ENCODE results near the gene INTS4.
"Not testable (repeated sequence)": the region's sequence is repeated elsewhere in the genome, so short reads cannot be mapped to it uniquely, and the experiment has no call there.

Gene INTS4

GRCh38 chr11:78015878-78016277, 21.4 kb upstream of the INTS4 start (continued):
- no peak for TF ChIP-seq ZNF10 (tag by site-specific recombination; IDR thresholded peaks at IDR 0.05)
- no peak for TF ChIP-seq GLI2 (tag by site-specific recombination; IDR thresholded peaks at IDR 0.05; ENCODE audit: borderline replicate concordance, low read depth)

GRCh38 chr11:78014937-78015520, 20.6 kb upstream of the INTS4 start:
- H3K9me3 ChIP-seq (ENCODE audit: control insufficient read depth, insufficient read depth, low read depth, low read length); H3K27ac ChIP-seq (ENCODE audit: extremely low read depth, low read depth, low read length); H3K4me3 ChIP-seq (ENCODE audit: low read depth, low read length); H3K4me1 ChIP-seq (ENCODE audit: control insufficient read depth, insufficient read depth, low read length); H3K36me3 ChIP-seq (ENCODE audit: control insufficient read depth in 2 of 2, insufficient read depth in 1 of 2, low read length in 2 of 2); POLR2A ChIA-PET: not testable (repeated sequence)
- CTCF ChIA-PET, result interaction anchor here (1.1 kb wide), 1 partner anchor 32 kb away, joined by 3 read pairs; no protein-coding TSS in a partner anchor
- 0 out of 2 replicates have a peak, but pooled peaks have one; percentile 14 for TF ChIP-seq ZFHX2 (tag by site-specific recombination; conservative IDR thresholded peaks at IDR 0.05)

- no peak overlapping the region for H3K27ac ChIP-seq (ENCODE audit: extremely low read depth, low read depth, low read length)
- TF ChIP-seq KLF1 (tag by site-specific recombination; IDR thresholded peaks at IDR 0.05) (no peak), REPIN1 (tag by site-specific recombination; IDR thresholded peaks at IDR 0.05; ENCODE audit: low read depth) (no peak), GLIS2 (tag by site-specific recombination; IDR thresholded peaks at IDR 0.05) (no peak), ZSCAN5A (tag by site-specific recombination; IDR thresholded peaks at IDR 0.05) (no peak), TRIM28 (IDR thresholded peaks at IDR 0.05; ENCODE audit: borderline replicate concordance, low read length) (no peak), OVOL3 (tag by site-specific recombination; IDR thresholded peaks at IDR 0.05) (no peak), YY1 (tag by site-specific recombination; IDR thresholded peaks at IDR 0.05) (no peak), CTCF (tag by site-specific recombination; IDR thresholded peaks at IDR 0.05) (no peak), ZNF837 (tag by site-specific recombination; IDR thresholded peaks at IDR 0.05) (no peak), ZNF223 (tag by site-specific recombination; IDR thresholded peaks at IDR 0.05) (no peak), ZNF426 (tag by site-specific recombination; IDR thresholded peaks at IDR 0.05) (no peak), ZNF248 (tag by site-specific recombination; IDR thresholded peaks at IDR 0.05) (no peak), ZSCAN4 (tag by site-specific recombination; IDR thresholded peaks at IDR 0.05) (no peak), ZBTB44 (tag by site-specific recombination; IDR thresholded peaks at IDR 0.05) (no peak), ZNF610 (tag by site-specific recombination; IDR thresholded peaks at IDR 0.05; ENCODE audit: borderline replicate concordance) (no peak)
- H3K9me3 ChIP-seq (ENCODE audit: control insufficient read depth, insufficient read depth, low read depth, low read length), result no peaks in the 10 kb centered on the region
- no peaks in the 10 kb centered on the region for H3K36me3 ChIP-seq (ENCODE audit: control insufficient read depth in 2 of 2, insufficient read depth in 1 of 2, low read length in 2 of 2)
- CTCF ChIA-PET, result interaction anchor here (0.6 to 0.7 kb wide), 2 partner anchors 21 to 1597 kb away, joined by 3 read pairs; no protein-coding TSS in a partner anchor
- no peak overlapping the region for H3K4me3 ChIP-seq (ENCODE audit: low read depth, low read length)
- POLR2A ChIA-PET, result interaction anchor here (0.6 kb wide), 1 partner anchor 69 kb away, joined by 3 read pairs; no protein-coding TSS in a partner anchor
- no peaks in the 10 kb centered on the region for H3K4me1 ChIP-seq (ENCODE audit: control insufficient read depth, insufficient read depth, low read length)
Measured at GRCh38 chr11:78011301-78011700, 16.8 kb upstream of the INTS4 start.
